T-helper 2 cell (primary cell): ENCODE results near the gene HDAC11.
"Not testable (repeated sequence)": the region's sequence is repeated elsewhere in the genome, so short reads cannot be mapped to it uniquely, and the experiment has no call there.

Source experiments
- DNase-seq, 5 experiments: peaks; one replicate each; pipeline versions ENCODE4 v3.0.0 to v3.0.0-alpha.2; 2012 to 2022

HDAC11 gene

GRCh38 chr3:13470894-13471574 lies 9.1 kb upstream of the HDAC11 start:
- no peak for DNase-seq

GRCh38 chr3:13472286-13472685 lies 7.8 kb upstream of the HDAC11 start:
- DNase-seq = no peak

GRCh38 chr3:13473020-13473419 lies 7.1 kb upstream of the HDAC11 start:
- DNase-seq = no peak

GRCh38 chr3:13474021-13474420 lies 6.1 kb upstream of the HDAC11 start:
- no peak for DNase-seq

GRCh38 chr3:13474776-13475303 lies 5.3 kb upstream of the HDAC11 start:
- DNase-seq = no peak

GRCh38 chr3:13475871-13476590 lies 4.1 kb upstream of the HDAC11 start:
- no peak for DNase-seq

GRCh38 chr3:13477943-13478342 lies 2.2 kb upstream of the HDAC11 start:
- no peak for DNase-seq

GRCh38 chr3:13479332-13479581 lies 849 bp upstream of the HDAC11 start:
- peak in 3 of 5 experiments; percentile 17 to 29 (median 22) for DNase-seq

GRCh38 chr3:13480340-13481318 lies 523 bp downstream of the HDAC11 start:
- peak in 2 of 5 experiments; percentile 43 to 55 for DNase-seq

GRCh38 chr3:13482106-13482690 lies 2.1 kb downstream of the HDAC11 start:
- DNase-seq = no peak

- DNase-seq = no peak
These were observed 3.2 kb downstream of the HDAC11 start for GRCh38 chr3:13483286-13483685.

- DNase-seq = no peak
These were observed 4.0 kb downstream of the HDAC11 start for GRCh38 chr3:13483988-13484695.

- peak in 1 of 5 experiments; percentile 27 for DNase-seq
These were observed 4.9 kb downstream of the HDAC11 start for GRCh38 chr3:13484851-13485590.

GRCh38 chr3:13485630-13486562 lies 5.8 kb downstream of the HDAC11 start:
- DNase-seq = not testable (repeated sequence)

- DNase-seq = no peak
These were observed 7.3 kb downstream of the HDAC11 start for GRCh38 chr3:13487403-13487802.

GRCh38 chr3:13491206-13491974 lies 11.3 kb downstream of the HDAC11 start:
- no peak for DNase-seq

GRCh38 chr3:13492048-13492447 lies 11.9 kb downstream of the HDAC11 start:
- DNase-seq = no peak

- no peak for DNase-seq
These were observed 13.1 kb downstream of the HDAC11 start for GRCh38 chr3:13492976-13493866.
